WTC11 (cell line): ENCODE data around the gene DRD4. TPM values are rescaled to one million over a fixed set of nuclear protein-coding genes. Genes with fewer than 3 reads are reported as not detected.

ENCODE experiments used
- ATAC-seq: fragments of 200-7000 bp; cut with Tn5 transposase; 2 replicates; pipeline ENCODE4 v1.10.0; 2021; ENCODE audit warnings: mild to moderate bottlenecking, moderate library complexity
- CTCF ChIA-PET: fragments of 300-600 bp; sonication (Branson Sonifier 250); formaldehyde crosslinking; loops from one replicate; lab custom pipeline; 2021; ENCODE audit warnings: antibody characterized with exemption; lab: Charles Lee
- POLR2A ChIA-PET: fragments of 350-600 bp; sonication (Branson Sonifier 250); formaldehyde crosslinking; loops from one replicate; lab custom pipeline; 2021; ENCODE audit warnings: antibody characterized with exemption; lab: Charles Lee
- DNase-seq: peaks from one replicate; pipeline ENCODE4 v3.0.0; 2021; ENCODE audit warnings: low spot score
- H3K27ac Mint-ChIP-seq: 2 replicates; pipeline ENCODE4 v1.8.0; 2021; ENCODE audit warnings: mixed read lengths
- H3K27me3 Mint-ChIP-seq: 2 replicates; pipeline ENCODE4 v1.8.0; 2021; ENCODE audit warnings: low read depth, mild to moderate bottlenecking, moderate library complexity, mixed read lengths
- H3K36me3 Mint-ChIP-seq: 2 replicates; pipeline ENCODE4 v1.8.0; 2021; ENCODE audit warnings: mixed read lengths
- H3K4me1 Mint-ChIP-seq: 2 replicates; pipeline ENCODE4 v1.8.0; 2022; ENCODE audit warnings: mixed read lengths
- H3K4me3 Mint-ChIP-seq: 2 replicates; pipeline ENCODE4 v1.8.0; 2021; ENCODE audit warnings: mild to moderate bottlenecking, moderate library complexity, mixed read lengths
- H3K9me3 Mint-ChIP-seq: 2 replicates; pipeline ENCODE4 v1.8.0; 2021; ENCODE audit warnings: mixed read lengths
- AFF4 ChIP-seq: sonication (generic); formaldehyde crosslinking; IDR thresholded peaks from 2 replicates; pipeline ENCODE4 v1.8.1; 2023; ENCODE audit warnings: mild to moderate bottlenecking, missing genetic modification reagents, borderline replicate concordance
- AR ChIP-seq: fragments of 250-450 bp; sonication (Bioruptor Pico); IDR thresholded peaks from 2 replicates; pipeline ENCODE4 v1.9.0; 2021; ENCODE audit warnings: mild to moderate bottlenecking
- EMX1 ChIP-seq: fragments of 250-450 bp; sonication (Bioruptor Pico); IDR thresholded peaks from 2 replicates; pipeline ENCODE4 v1.8.0; 2021; ENCODE audit warnings: mild to moderate bottlenecking
- KAT7 ChIP-seq: sonication (generic); formaldehyde crosslinking; IDR thresholded peaks from 2 replicates; pipeline ENCODE4 v1.8.1; 2023; ENCODE audit warnings: missing genetic modification reagents, mild to moderate bottlenecking, borderline replicate concordance
- NFE2L1 ChIP-seq: sonication (generic); formaldehyde crosslinking; IDR thresholded peaks from 2 replicates; pipeline ENCODE4 v1.8.1; 2023; ENCODE audit warnings: missing genetic modification reagents
- NFYB ChIP-seq: sonication (generic); formaldehyde crosslinking; conservative IDR thresholded peaks from 2 replicates; pipeline ENCODE4 v1.8.0; 2022; ENCODE audit warnings: low read depth, missing genetic modification reagents
- NR2C2 ChIP-seq: sonication (generic); formaldehyde crosslinking; IDR thresholded peaks from 2 replicates; pipeline ENCODE4 v1.8.0; 2022; ENCODE audit warnings: mild to moderate bottlenecking, missing genetic modification reagents
- PREB ChIP-seq: sonication (generic); formaldehyde crosslinking; IDR thresholded peaks from 2 replicates; pipeline ENCODE4 v1.8.1; 2022; ENCODE audit warnings: mild to moderate bottlenecking, missing genetic modification reagents, moderate library complexity, borderline replicate concordance
- SP1 ChIP-seq: sonication (generic); formaldehyde crosslinking; conservative IDR thresholded peaks from 2 replicates; pipeline ENCODE4 v1.8.1; 2022; ENCODE audit warnings: missing genetic modification reagents
- STAT6 ChIP-seq: sonication (generic); formaldehyde crosslinking; conservative IDR thresholded peaks from 2 replicates; pipeline ENCODE4 v1.8.1; 2023; ENCODE audit warnings: mild to moderate bottlenecking, low read depth, missing genetic modification reagents, moderate library complexity
- TCF7 ChIP-seq: sonication (generic); formaldehyde crosslinking; IDR thresholded peaks from 2 replicates; pipeline ENCODE4 v1.8.0; 2022; ENCODE audit warnings: mild to moderate bottlenecking, low read depth, missing genetic modification reagents, moderate library complexity
- USF1 ChIP-seq: sonication (generic); formaldehyde crosslinking; IDR thresholded peaks from 2 replicates; pipeline ENCODE4 v1.8.0; 2022; ENCODE audit warnings: mild to moderate bottlenecking, missing genetic modification reagents
- ZMAT4 ChIP-seq: fragments of 250-450 bp; sonication (Bioruptor Pico); IDR thresholded peaks from 2 replicates; pipeline ENCODE4 v1.9.0; 2021; ENCODE audit warnings: mild to moderate bottlenecking
- ZNF121 ChIP-seq: sonication (generic); formaldehyde crosslinking; IDR thresholded peaks from 2 replicates; pipeline ENCODE4 v1.8.0; 2023; ENCODE audit warnings: missing genetic modification reagents
- ZNF317 ChIP-seq: sonication (generic); formaldehyde crosslinking; IDR thresholded peaks from 2 replicates; pipeline ENCODE4 v1.8.1; 2023; ENCODE audit warnings: low read depth, mild to moderate bottlenecking, moderate library complexity, missing genetic modification reagents, borderline replicate concordance
- total RNA-seq: library from RNA; stranded (reverse); gene quantifications from 3 replicates; pipeline ENCODE4 v1.2.3, GENCODE V29; 2021

DRD4 gene
- total RNA-seq, 1 experiment from 2014 or later, result 3.7 TPM

GRCh38 chr11:680476-680875 lies 43.4 kb downstream of the DRD4 start:
- peaks cover 67% of the 10 kb centered on the region for H3K36me3 Mint-ChIP-seq

GRCh38 chr11:680970-681369 lies 43.9 kb downstream of the DRD4 start:
- Mint-ChIP-seq H3K27me3 (no peaks in the 10 kb centered on the region), H3K4me3 (no peak overlapping the region), H3K36me3 (peaks cover 70% of the 10 kb centered on the region), H3K4me1 (peaks cover 17% of the 10 kb centered on the region), H3K9me3 (no peaks in the 10 kb centered on the region), H3K27ac (peak overlapping the region; percentile 74; the same call in 1 of the 2 replicates)
- ATAC-seq, result no peak
- POLR2A ChIA-PET, result interaction anchor here (0.9 kb wide), 1 partner anchor 14 kb away, joined by 4 read pairs; the partner anchor contains the start of gene DEAF1
- TF ChIP-seq USF1 (CRISPR knock-in tag), result no peak
- TF ChIP-seq ZNF317 (CRISPR knock-in tag), result no peak
- no peak for TF ChIP-seq NFYB (CRISPR knock-in tag)
- no peak for TF ChIP-seq PREB (CRISPR knock-in tag)
- TF ChIP-seq EMX1, result no peak
- no peak for TF ChIP-seq STAT6 (CRISPR knock-in tag)
- TF ChIP-seq TCF7 (CRISPR knock-in tag), result no peak
- TF ChIP-seq AFF4 (CRISPR knock-in tag), result no peak
- TF ChIP-seq KAT7 (CRISPR knock-in tag), result no peak
- no peak for TF ChIP-seq ZMAT4 (CRISPR knock-in tag)
- no peak for TF ChIP-seq SP1
- no peak for TF ChIP-seq ZNF121 (CRISPR knock-in tag)
- CTCF ChIA-PET, result interaction anchor here (0.7 to 2.3 kb wide), 3 partner anchors 12 to 47 kb away, joined by 3 to 7 read pairs (median 6); no protein-coding TSS in a partner anchor
- no peak for DNase-seq

More at GRCh38 chr11:680476-680875, 43.4 kb downstream of the DRD4 start:
- H3K4me1 Mint-ChIP-seq, result peaks cover 17% of the 10 kb centered on the region
- H3K27me3 Mint-ChIP-seq, result no peaks in the 10 kb centered on the region
- CTCF ChIA-PET, result interaction anchor here (2.1 to 2.3 kb wide), 2 partner anchors 13 to 47 kb away, joined by 6 to 7 read pairs; no protein-coding TSS in a partner anchor
- peak overlapping the region; percentile 74; the same call in 1 of the 2 replicates for H3K27ac Mint-ChIP-seq
- POLR2A ChIA-PET, result interaction anchor here (0.9 kb wide), 1 partner anchor 14 kb away, joined by 4 read pairs; the partner anchor contains the start of gene DEAF1
- H3K4me3 Mint-ChIP-seq, result no peak overlapping the region
- TF ChIP-seq SP1, result no peak
- TF ChIP-seq NR2C2 (CRISPR knock-in tag), result no peak
- no peak for TF ChIP-seq NFE2L1
- no peak for TF ChIP-seq AR
- no peaks in the 10 kb centered on the region for H3K9me3 Mint-ChIP-seq
- DNase-seq (no peak), ATAC-seq (no peak)
